Fibroblast of lung (primary cell): ENCODE measurements around the gene L3MBTL4. TPM values are rescaled to one million over a fixed set of nuclear protein-coding genes. Genes with fewer than 3 reads are reported as not detected.
A peak's percentile ranks its signal among the peaks of the same experiment; 100 is the strongest.

ENCODE experiments used
- DNase-seq, 2 donors: peaks; one replicate each; pipeline versions ENCODE4 v3.0.0 to v3.0.0-alpha.2; 2010; ENCODE audit warnings: low read depth in 2 of 2
- H2AFZ ChIP-seq: 2 replicates; pipeline ENCODE4 v1.5.1; 2012; ENCODE audit warnings: low read length, control low read depth, inconsistent platforms
- H3K27ac ChIP-seq: 2 replicates; pipeline ENCODE4 v1.5.1; 2011; ENCODE audit warnings: low read length, control low read depth; ENCODE audit not compliant: insufficient read depth
- H3K27me3 ChIP-seq: 2 replicates; pipeline ENCODE4 v1.5.1; 2011; ENCODE audit warnings: mild to moderate bottlenecking, low read length; ENCODE audit not compliant: control insufficient read depth, insufficient read depth
- H3K36me3 ChIP-seq: 2 replicates; pipeline ENCODE4 v1.5.1; 2011; ENCODE audit warnings: low read length; ENCODE audit not compliant: control insufficient read depth, insufficient read depth
- H3K4me1 ChIP-seq: 2 replicates; pipeline ENCODE4 v1.5.1; 2011; ENCODE audit warnings: low read length; ENCODE audit not compliant: control insufficient read depth, insufficient read depth; ENCODE audit errors: extremely low read depth
- H3K4me2 ChIP-seq: 2 replicates; pipeline ENCODE4 v1.5.1; 2011; ENCODE audit warnings: low read length, control low read depth; ENCODE audit not compliant: insufficient read depth; ENCODE audit errors: extremely low read depth
- H3K4me3 ChIP-seq, 4 experiments: fragments of 200-600 bp in 1 of 4; sonication (generic) in 1 of 4; replicated peaks in 1 of 4; 2 replicates each; pipeline ENCODE4 v1.5.1; 2011 to 2016; ENCODE audit warnings: low read length in 4 of 4, low read depth in 3 of 4, mild to moderate bottlenecking in 3 of 4, control low read depth in 2 of 4, inconsistent platforms in 1 of 4, mixed read lengths in 1 of 4; ENCODE audit not compliant: insufficient read depth in 1 of 4; ENCODE audit errors: control extremely low read depth in 1 of 4
- H3K79me2 ChIP-seq: 2 replicates; pipeline ENCODE4 v1.5.1; 2012; ENCODE audit warnings: mild to moderate bottlenecking, low read length, inconsistent platforms; ENCODE audit not compliant: control insufficient read depth, insufficient read depth
- H3K9ac ChIP-seq: 2 replicates; pipeline ENCODE4 v1.5.1; 2011; ENCODE audit warnings: mild to moderate bottlenecking, low read length, control low read depth; ENCODE audit not compliant: insufficient read depth
- H3K9me3 ChIP-seq: 2 replicates; pipeline ENCODE4 v1.5.1; 2012; ENCODE audit warnings: low read depth, low read length; ENCODE audit not compliant: control insufficient read depth, insufficient read depth
- H4K20me1 ChIP-seq: 2 replicates; pipeline ENCODE4 v1.5.1; 2011; ENCODE audit warnings: low read length; ENCODE audit not compliant: control insufficient read depth, insufficient read depth; ENCODE audit errors: extremely low read depth
- CTCF ChIP-seq, 2 donors: IDR thresholded peaks in 1 of 2; conservative IDR thresholded peaks in 1 of 2; 1 replicate in 1 of 2; 2 replicates in 1 of 2; pipeline ENCODE4 v1.5.1; 2011 to 2012; ENCODE audit warnings: low read length in 2 of 2, control low read depth in 1 of 2, inconsistent platforms in 1 of 2, low read depth in 1 of 2, mild to moderate bottlenecking in 1 of 2
- EZH2 ChIP-seq: IDR thresholded peaks from 2 replicates; pipeline ENCODE4 v1.5.1; 2012; ENCODE audit warnings: low read length, control low read depth, mild to moderate bottlenecking; ENCODE audit errors: missing control alignments
- polyA plus RNA-seq, 2 donors: library from polyadenylated mRNA; depleted of rRNA in 1 of 2; stranded (reverse) in 1 of 2; unstranded in 1 of 2; fragments of >200 nt; gene quantifications; 2 replicates each; pipeline ENCODE4 v1.2.1, GENCODE V29; 2011 to 2012; ENCODE audit warnings: missing spikeins in 1 of 2
- total RNA-seq: library from RNA; depleted of rRNA; stranded (reverse); fragments of >200 nt; gene quantifications from 2 replicates; pipeline ENCODE4 v1.2.1, GENCODE V29; 2014

The L3MBTL4 gene
- total and polyA plus RNA-seq, 2 donors (not counting 1 experiment from before 2014, with no cell fraction given): 0.06 to 0.33 TPM

GRCh38 chr18:6373187-6373586, 41.5 kb downstream of the L3MBTL4 start:
- no peaks in the 10 kb centered on the region for H3K9me3 ChIP-seq
- H3K79me2 ChIP-seq: no peaks in the 10 kb centered on the region
- H3K27me3 ChIP-seq: no peaks in the 10 kb centered on the region
- no peak overlapping the region for H2AFZ ChIP-seq
- H4K20me1 ChIP-seq: no peaks in the 10 kb centered on the region
- H3K4me1 ChIP-seq: no peaks in the 10 kb centered on the region
- H3K4me3 ChIP-seq: no peak overlapping the region
- no peak overlapping the region for H3K4me2 ChIP-seq
- TF ChIP-seq EZH2: no peak
- TF ChIP-seq CTCF (conservative IDR thresholded peaks at IDR 0.05 in 1 of 2, IDR thresholded peaks at IDR 0.05 in 1 of 2; ENCODE audit: low read depth in 1 of 2, low read length in 2 of 2): no peak
- H3K27ac ChIP-seq: no peak overlapping the region
- H3K9ac ChIP-seq: no peak overlapping the region
- no peaks in the 10 kb centered on the region for H3K36me3 ChIP-seq
- no peak for DNase-seq

GRCh38 chr18:6370886-6371635, 43.6 kb downstream of the L3MBTL4 start:
- Histone ChIP-seq H3K9me3 (no peaks in the 10 kb centered on the region), H3K9ac (no peak overlapping the region), H4K20me1 (no peaks in the 10 kb centered on the region), H3K4me1 (no peaks in the 10 kb centered on the region), H3K27ac (no peak overlapping the region), H3K79me2 (no peaks in the 10 kb centered on the region), H3K36me3 (no peaks in the 10 kb centered on the region), H3K4me3 (no peak overlapping the region), H2AFZ (no peak overlapping the region), H3K4me2 (no peak overlapping the region), H3K27me3 (no peaks in the 10 kb centered on the region)
- TF ChIP-seq CTCF (conservative IDR thresholded peaks at IDR 0.05 in 1 of 2, IDR thresholded peaks at IDR 0.05 in 1 of 2; ENCODE audit: low read depth in 1 of 2, low read length in 2 of 2) (no peak), EZH2 (no peak)
- no peak for DNase-seq

GRCh38 chr18:6370410-6370809, 44.3 kb downstream of the L3MBTL4 start:
- Histone ChIP-seq H3K36me3 (no peaks in the 10 kb centered on the region), H3K4me1 (no peaks in the 10 kb centered on the region), H3K4me3 (no peak overlapping the region), H3K9ac (no peak overlapping the region), H2AFZ (no peak overlapping the region), H3K27ac (no peak overlapping the region), H3K4me2 (no peak overlapping the region), H4K20me1 (no peaks in the 10 kb centered on the region), H3K79me2 (no peaks in the 10 kb centered on the region), H3K27me3 (no peaks in the 10 kb centered on the region), H3K9me3 (no peaks in the 10 kb centered on the region)
- DNase-seq: peak in 1 of 2 donors; percentile 1
- no peak for TF ChIP-seq EZH2
- TF ChIP-seq CTCF (conservative IDR thresholded peaks at IDR 0.05 in 1 of 2, IDR thresholded peaks at IDR 0.05 in 1 of 2; ENCODE audit: low read depth in 1 of 2, low read length in 2 of 2): no peak
